DOHH2 (cell line): ENCODE results near the gene SLC25A23.

Source experiments
- CTCF ChIP-seq: fragments of 200-600 bp; sonication (generic); IDR thresholded peaks from one replicate; pipeline ENCODE4 v1.5.1; 2014; ENCODE audit warnings: antibody characterized with exemption, mild to moderate bottlenecking, low read depth, low read length; ENCODE audit not compliant: poor library complexity, severe bottlenecking
- EZH2phosphoT487 ChIP-seq: fragments of 200-600 bp; sonication (generic); IDR thresholded peaks from 2 replicates; pipeline ENCODE4 v1.6.1; 2017; ENCODE audit warnings: borderline replicate concordance, mild to moderate bottlenecking, antibody characterized with exemption, low read length, moderate library complexity, mixed read lengths

GRCh38 chr19:6471076-6471475 lies 11.5 kb upstream of the SLC25A23 start:
- TF ChIP-seq CTCF (no peak), EZH2phosphoT487 (no peak)
